NCI-H345 (cell line): Measurements from ENCODE around the gene OR9A2.
"Not testable (repeated sequence)": the region's sequence is repeated elsewhere in the genome, so short reads cannot be mapped to it uniquely, and the experiment has no call there.

Source experiments
- DNase-seq: peaks from one replicate; lab custom pipeline; 2025; lab: John Stamatoyannopoulos, UW

OR9A2 gene

DNA sequence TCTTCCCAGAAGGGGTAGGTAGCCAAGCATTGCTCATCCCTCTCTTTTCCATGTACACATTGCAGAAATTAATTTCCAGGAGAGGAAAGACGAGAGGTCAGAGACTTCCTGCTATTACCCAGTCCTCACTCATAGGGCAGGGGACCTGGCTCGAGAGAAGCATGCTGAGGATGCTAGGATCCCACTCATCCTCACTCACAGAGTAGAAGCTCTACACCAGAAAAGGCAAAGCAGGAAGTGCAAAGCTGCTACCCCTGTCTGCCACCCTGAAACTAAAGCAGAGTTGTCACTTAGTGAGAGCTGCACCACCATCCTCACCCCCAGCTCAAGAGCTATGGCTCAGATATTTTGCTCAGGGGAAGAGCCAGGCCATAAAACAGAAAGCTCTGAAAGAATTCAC, 9.9 kb downstream of the OR9A2 start:
- DNase-seq: no peak

DNA sequence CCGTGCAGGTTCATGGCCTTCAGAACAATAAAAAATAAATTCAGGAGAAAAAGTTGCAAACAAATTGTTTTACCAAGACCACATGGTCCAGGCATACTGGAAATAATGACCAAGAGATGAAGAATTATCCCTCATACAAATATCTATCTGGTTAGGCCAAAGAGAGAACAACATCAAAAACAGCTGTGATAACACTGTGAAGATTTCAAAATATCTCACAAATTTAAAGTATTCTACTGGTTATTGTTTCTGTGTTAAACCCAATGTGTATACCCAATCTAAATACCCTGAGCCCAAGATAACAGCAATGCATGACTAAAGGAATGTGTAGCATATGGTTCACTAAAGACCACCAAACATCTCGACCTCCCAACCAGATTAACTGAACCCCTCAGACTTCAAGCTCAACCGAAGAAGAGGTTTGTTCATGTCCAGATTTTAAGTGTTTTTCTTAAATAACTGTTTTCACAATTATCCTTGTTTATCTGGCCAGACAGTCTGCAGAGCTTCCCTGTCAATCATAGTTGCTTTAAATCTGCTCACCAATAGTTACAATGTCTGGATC, 10.9 kb downstream of the OR9A2 start:
- DNase-seq: no peak

DNA sequence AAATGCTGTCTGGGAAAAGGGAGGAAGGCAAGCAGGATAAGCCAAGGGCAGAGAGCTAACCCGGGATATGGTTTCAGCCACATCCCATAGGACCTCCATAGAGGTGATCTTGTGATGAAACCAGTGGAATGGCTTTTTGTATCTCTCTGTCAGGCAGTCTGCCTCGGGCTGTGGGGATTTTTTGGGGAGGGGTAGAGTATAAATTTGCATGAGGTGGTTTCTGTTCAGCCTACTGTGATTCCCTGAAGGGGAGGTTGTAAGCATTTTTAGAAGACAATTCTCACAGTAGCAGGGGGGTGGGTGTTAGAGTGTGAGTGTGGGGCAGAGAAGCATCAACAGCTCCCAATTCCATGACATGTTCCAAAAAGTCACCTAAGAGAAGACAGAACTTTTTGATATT, 11.8 kb downstream of the OR9A2 start:
- no peak for DNase-seq

DNA sequence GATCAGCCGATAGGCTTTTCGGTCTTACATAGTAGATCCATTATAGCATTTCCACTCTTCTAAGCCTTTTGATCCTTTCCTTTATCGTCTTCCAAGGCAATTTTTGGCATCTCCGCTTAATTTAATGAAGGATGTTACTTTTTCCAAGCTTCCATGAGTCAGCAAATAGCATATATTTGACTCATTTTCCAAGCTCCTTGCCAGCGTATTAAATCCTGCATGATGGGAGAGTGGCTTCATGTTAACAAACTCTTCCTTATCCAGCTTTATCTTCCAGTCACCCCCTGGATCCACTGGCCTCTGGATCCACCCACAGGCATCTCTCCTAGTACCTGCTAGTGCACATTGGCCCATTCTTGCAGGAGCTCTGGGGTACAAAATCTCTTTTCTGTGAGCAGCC, 13.0 kb downstream of the OR9A2 start:
- no peak for DNase-seq

DNA sequence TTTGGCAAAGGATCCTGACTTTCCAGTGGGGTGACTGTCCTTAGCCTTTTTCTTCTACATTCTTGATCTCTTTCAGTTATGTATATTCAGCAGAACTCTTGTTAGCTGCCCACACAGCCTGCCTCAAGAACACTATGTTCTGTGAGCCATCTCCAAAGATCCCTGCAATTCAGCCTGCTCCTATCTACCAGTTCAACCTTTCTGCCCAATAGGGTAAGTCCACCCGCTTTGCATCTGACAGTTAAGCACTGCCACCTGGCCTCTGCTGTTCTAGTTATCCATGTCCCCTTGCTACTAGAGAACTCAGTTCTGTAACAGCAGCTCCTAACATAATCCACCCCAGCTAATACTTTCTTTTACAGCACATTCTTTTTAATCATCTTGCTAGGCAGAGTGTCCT, 13.5 kb downstream of the OR9A2 start:
- DNase-seq: no peak

DNA sequence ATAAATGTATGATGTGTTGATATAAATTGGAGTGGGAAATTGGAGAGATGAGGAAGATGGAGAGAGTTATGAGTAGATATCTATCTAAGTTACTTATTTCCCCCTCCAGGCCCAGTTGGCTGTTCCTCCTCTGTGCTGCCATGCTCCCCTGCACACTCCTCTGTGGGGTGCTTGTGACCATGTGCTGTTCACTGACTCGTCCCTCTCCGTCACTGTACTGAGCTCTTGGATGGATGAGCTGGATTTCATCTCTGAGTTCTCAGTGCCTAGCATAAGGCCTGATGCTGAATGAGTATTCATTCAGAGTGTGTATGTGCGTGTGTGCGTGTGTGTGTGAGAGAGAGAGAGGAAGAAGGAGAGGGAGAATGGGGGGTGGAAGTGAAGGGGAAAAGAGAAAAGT, 14.5 kb downstream of the OR9A2 start:
- DNase-seq: no peak

DNA sequence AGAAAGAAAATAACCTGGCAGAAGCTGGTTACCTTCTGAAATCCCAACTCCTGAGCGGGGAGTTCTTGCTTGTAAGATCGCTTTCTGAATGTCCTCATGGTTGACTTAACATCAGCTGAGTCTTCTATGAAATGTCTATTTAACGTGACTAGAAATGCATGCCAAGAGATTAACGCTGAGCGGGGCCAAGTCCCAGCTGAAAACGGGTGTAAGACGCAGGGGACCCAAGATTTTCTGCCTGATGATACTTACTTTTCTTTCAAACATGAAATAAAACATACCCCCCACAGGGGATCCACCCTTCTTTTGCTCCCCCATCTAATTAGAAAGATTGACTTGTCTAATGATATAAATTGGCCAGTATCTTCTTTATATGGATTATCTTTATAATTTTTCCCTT, 14.9 kb downstream of the OR9A2 start:
- no peak for DNase-seq

DNA sequence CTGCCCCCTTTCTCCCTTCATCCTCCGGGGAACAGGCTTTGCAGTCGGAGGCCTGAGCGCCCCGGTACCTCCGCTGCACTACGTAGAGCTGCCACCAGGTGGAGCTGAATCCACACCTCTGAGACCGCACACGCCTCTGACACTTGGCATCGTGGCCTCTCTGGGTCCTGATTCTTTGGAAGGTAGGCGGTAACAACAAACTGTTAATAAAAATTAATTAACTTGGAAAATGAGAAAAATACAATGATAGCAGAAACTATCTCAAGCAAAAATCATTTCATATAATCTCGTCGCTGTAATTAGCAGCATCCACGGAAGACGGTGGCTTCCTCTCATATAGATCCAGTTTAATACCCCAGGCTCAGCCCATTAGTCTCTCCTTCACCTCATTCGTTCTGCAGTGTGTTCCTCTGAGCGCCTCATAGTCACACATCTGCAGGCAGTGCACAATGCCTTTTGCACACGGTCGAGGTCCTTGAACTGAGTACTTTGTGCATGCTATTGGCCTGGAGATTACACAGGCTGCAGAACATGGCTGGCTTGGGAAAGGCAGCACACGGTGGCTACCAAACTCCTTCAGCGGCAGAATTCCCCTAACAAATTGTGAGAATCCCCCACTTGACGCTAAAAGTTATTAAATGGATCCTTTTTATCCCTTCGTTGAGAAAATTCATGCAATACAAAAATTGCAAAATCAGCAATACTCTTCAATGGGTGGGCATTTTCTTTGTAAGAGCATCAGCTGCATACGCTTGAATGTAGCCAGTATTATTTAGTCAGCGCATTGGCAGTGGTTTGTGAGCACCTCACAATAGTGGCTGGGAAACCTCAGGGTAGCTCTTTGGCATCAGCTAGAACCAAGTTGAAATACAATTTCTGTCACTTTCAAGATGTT, 18.7 kb downstream of the OR9A2 start:
- DNase-seq: peak; percentile 76

DNA sequence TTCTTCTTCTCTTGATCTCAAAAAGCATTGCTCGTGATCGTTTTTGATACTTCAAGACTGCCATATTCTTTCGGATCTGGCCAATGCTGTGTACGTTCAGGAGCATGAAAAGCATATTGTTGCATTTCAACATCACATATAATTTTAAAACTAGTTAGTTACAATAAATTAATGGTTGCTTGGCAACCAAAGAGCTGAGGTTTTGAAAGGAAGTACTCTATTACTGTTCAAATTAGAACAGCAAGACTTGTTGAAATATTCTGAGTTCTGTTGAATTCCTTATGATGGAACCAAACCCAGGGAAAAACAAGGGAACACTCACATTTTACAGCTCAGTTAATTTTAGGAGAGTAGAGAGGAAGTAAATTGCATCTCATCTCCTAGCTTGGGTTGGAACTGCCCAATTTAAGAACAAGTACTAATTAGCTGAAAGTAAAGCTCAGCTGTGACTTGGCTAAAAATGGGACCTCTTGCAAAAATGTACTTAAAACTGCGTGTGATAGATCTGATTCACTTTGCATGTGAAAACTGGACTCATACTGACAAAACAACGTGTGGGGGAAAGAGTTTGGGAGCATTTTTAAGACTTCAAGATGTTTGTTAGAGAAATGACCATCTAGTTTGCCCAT, 21.2 kb downstream of the OR9A2 start:
- no peak for DNase-seq

DNA sequence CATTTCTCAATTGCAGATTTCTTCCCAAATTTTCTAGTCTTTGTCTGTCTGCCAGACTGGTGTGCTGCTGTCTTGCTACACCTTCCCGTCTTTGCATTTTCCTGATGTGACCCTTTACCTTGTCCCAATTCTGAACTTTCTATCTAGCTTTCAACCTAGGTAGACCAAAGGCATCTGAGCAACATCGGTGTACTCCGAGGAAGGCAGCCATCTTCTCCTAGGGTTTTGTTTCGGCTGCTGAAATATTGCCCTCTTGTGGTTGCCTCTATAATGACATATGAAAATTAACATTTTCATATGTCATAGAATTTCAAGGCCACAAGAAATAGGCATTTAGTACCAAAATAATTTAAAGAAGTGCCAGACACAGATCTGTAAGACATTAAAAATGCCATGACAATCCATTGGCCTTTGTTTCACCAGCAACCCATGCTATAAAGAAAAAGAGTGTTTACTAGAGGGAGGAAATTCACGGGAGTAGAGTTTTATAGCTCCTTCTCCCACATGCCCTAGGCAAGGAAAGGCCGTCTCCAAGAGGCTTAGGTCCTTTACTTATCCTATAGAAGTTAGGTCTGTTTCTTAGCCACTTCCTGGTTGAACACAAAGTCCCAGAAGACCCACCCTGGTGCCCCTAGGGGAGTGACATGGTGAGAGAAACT, 23.4 kb downstream of the OR9A2 start:
- DNase-seq: peak; percentile 58

DNA sequence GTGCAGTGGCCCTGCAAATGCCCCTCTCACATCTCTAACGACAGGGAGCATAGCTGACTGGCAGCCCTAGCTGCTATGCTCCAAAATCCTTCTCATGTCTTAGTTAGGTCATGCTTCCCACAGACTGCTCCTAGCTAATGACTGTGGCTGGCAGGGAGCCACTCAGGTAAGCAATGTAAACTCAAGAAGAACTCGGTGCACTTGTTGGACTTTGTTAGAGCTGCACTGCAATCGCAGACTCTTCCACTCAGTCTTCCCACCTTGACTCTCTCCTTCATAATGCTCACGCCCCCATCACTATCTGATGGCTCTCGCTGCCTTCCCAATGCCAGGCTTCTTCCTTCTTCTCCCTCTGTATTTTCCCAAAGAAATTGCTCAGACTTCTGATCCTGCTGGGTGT, 24.0 kb downstream of the OR9A2 start:
- DNase-seq: peak; percentile 4

DNA sequence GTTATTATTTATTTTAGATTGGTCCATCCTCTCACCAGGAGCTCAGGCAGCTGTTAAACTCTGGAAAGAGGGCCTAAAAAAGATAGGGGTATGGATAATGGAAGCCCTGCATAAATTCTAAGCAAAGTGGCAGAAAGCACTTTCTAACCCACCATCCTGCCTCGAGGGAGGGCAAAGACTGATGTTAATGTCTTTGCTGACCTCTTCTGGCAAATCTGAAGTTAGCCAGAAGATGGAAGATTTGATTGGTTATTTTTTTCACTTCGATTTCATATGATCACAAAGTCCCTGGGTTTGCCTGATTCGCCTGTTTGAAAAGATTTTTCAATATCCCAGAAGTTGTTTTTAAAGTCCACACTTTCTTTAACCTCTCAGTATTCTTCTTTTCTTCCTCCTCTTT, 24.8 kb downstream of the OR9A2 start:
- no peak for DNase-seq

DNA sequence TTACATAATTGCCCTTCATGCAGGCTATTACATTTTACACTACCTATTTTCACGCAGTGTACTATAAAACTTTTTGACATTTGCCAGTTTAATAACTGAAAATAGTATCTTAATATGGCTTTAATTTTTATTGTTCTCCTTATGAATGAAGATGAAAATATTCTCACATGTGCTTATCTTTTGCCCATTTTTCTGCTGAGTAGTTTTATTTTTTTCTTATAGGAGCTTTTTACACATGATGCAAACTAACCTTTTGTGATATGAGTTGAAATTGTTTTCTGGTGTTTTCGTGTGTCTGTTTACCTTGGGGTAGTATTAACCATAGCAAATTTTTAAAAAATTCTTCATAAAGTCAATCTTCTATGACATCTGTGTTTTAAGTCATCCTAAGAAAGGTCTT, 26.3 kb downstream of the OR9A2 start:
- no peak for DNase-seq

DNA sequence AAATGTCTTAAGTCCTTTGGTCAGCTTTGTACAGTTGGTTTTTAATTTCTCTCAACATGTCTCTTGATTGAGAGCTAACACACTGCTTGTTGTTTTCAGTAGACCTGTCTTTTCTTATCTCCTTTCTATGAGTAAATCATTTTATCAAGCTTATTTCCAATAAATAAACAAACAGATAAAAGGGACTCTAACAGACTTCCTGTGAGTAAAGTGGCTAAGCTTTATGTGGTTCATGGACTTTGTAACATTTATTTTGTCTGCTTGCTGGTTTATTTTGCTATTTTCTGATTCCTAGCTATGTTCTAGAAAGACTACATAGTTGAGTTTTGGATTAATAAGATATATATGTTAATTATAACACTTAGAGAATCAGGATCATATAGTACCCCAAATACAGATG, 27.1 kb downstream of the OR9A2 start:
- DNase-seq: no peak

DNA sequence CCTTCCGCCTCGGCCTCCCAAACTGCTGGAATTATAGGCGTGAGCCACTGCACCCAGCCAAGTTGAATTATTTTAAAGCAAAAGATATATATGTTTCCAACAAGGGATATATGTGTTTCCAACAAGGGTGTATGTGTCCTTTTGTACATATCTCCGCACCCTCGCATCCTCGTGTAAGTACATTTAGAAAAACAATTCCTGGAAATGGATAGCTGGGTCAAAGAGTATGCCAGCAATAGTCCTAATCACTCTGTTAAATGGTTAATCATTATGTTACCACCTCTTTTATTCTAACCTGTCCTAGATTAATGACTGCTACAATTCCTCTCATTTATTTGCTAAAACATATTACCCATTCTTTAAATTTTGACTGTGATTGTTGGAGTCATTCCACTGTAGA, 28.0 kb downstream of the OR9A2 start:
- no peak for DNase-seq

DNA sequence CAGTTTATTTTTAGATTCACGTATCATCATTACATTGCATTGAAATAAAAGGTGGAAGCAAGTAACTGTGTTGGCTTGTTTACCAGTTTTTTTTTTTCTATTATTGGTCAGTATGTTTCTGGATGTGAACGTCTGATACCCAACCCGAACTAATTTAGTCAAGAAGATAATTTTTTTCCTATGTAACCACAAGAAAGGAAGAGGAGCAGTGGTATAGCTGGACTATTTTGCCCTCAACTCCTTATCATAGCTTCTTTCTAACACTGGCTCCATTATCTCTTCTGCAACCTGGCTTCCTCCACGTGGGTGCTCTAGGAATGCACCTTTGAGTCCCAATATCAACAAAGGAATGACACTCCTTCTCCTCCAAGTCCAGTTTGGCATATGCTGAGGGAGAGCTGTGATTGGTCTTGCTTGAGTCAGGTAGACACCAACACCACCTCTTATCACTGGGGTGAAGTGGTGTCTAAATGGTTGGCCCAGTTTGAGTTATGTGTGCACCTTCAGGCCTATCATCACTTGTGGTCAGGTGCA, 29.4 kb downstream of the OR9A2 start:
- no peak for DNase-seq

DNA sequence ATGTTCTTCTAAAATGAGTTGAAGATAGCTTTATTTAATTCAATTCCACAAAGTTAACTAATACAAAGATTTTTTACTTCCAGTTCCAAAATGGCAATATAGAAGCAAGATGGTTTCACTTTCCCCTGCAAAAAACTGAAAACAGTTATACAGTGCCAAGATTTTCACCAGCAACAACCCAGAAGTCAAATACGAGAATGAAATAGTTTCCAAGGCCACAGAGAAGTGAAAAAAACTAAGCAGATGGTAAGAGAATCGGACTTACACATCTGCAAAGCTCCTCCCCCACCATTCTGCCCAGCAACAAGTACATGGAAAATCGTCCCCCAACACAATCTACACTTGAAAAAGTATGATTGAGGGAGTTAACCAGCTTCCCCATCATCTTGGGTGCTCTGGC, 34.5 kb downstream of the OR9A2 start:
- no peak for DNase-seq

DNA sequence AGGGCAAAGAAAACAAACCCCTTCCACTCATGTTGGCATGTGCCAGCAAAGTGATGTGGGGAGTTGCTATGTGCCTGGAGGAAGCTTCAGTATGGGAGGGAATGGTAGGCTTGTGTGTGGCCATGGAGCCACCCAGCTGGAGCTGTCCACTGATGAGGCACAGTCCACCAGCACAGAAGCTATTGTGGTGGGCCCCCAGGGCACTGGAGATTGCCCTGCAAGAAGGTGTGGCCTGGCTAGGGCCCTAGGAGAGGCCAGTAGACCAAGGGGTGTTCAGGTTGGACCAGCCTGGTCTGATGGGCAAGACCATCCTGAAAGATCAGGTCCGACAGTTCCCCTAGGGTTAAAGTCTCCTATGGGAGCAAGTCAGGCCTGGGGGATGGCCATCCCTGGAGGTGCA, 42.6 kb downstream of the OR9A2 start:
- no peak for DNase-seq

DNA sequence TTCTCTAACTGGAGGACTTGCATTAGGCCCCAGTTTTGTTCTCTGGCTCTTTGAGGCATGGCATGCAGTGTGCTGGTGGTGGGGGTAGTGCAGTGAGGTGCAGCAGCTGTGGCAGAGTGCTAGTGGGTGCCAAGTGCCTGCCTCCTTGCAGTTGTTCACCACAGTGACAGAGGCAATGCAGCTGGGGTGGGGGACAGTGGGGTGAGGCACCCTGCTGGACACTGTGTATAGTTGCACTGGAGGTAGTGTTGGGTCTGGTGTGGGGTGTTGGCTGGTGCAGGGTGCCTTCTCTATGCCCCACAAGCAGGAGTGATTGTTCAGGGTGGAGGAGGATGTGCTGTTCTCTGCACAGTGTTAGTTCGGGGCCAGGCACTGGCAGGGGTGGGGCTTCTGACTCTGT, 43.1 kb downstream of the OR9A2 start:
- no peak for DNase-seq

DNA sequence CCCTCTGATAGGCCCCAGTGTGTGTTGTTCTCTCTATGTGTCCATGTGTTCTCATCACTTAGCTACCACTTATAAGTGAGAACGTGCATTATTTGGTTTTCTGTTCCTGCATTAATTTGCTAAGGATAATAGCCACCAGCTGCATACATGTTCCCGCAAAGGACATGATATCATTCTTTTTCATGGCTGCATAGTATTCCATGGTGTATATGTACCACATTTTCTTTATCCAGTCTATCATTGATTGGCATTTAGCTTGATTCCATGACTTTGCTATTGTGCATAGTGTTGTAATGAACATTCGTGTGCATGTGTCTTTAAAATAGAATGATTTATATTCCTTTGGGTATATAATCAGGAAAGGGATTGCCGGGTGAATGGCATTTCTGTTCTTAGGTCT, 48.5 kb downstream of the OR9A2 start:
- DNase-seq: not testable (repeated sequence)
